ENCODE results near the gene METAP1D. TPM values are rescaled to one million over a fixed set of nuclear protein-coding genes. Genes with fewer than 3 reads are reported as not detected.

The METAP1D gene
- total RNA-seq, 1 experiment from 2014 or later = 32.4 TPM

- no peaks in the 10 kb centered on the region for H3K9me3 ChIP-seq (ENCODE audit: insufficient read depth, low read depth)
- intact Hi-C loops (cut with micrococcal nuclease; ENCODE audit: unreplicated experiment) = loop anchor here (10.0 kb wide), 1 partner anchor 505 kb away; no protein-coding TSS in a partner anchor
- H3K27me3 ChIP-seq (ENCODE audit: insufficient read depth, low read depth) = no peaks in the 10 kb centered on the region
- peaks cover 9% of the 10 kb centered on the region for H3K36me3 ChIP-seq (ENCODE audit: low read depth)
- no peaks in the 10 kb centered on the region for H3K9me2 ChIP-seq (ENCODE audit: insufficient read depth)
- TF ChIP-seq CTCF (conservative IDR thresholded peaks at IDR 0.05) = no peak
- TF ChIP-seq EZH2 (IDR thresholded peaks at IDR 0.05; ENCODE audit: low read depth) = no peak
- no peak overlapping the region for H2AFZ ChIP-seq
- DNase-seq = no peak
- no peak overlapping the region for H3K4me3 ChIP-seq
- ChIA-PET CTCF (interaction anchor here (0.7 kb wide), 1 partner anchor 723 kb away, joined by 3 read pairs; no protein-coding TSS in a partner anchor), POLR2A (ENCODE audit: unreplicated experiment) (no interaction called here)
- H3K79me2 ChIP-seq (ENCODE audit: low read depth) = peaks cover 32% of the 10 kb centered on the region; the same call in 1 of the 2 replicates
- BruUV-seq (replicated peaks) = no TSS peak
- peaks cover 7% of the 10 kb centered on the region; the same call in 1 of the 2 replicates for H4K20me1 ChIP-seq (ENCODE audit: insufficient read depth)
- H3K4me1 ChIP-seq (replicated peaks; ENCODE audit: insufficient read depth) = no peaks in the 10 kb centered on the region
- no peak overlapping the region for H3K4me2 ChIP-seq
- no peak overlapping the region for H3K27ac ChIP-seq
- peaks cover 14% of the 10 kb centered on the region for H3F3A ChIP-seq (ENCODE audit: insufficient read depth, low read depth)
Measured at GRCh38 chr2:171959998-171960397, 39.8 kb upstream of the METAP1D start.

DNA sequence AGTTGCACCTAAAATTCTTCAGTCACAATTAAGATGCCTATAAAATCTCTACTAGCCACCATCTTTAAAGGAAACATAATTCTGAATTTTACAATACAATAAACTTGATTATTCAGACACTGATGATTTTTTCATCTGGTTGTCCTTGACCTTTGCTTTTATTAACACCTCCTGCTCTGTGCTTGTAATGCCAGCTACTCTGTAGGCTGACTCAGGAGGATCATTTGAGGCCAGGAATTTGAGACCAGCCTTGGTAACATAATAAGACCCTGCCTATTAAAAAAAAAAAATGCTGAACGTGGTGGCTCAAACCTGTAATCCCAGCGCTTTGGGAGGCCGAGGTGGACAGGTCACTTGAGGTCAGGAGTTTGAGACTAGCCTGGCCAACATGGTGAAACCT, 39.2 kb upstream of the METAP1D start:
- CTCF ChIA-PET = interaction anchor here (0.7 kb wide), 1 partner anchor 722 kb away, joined by 3 read pairs; no protein-coding TSS in a partner anchor

DNA sequence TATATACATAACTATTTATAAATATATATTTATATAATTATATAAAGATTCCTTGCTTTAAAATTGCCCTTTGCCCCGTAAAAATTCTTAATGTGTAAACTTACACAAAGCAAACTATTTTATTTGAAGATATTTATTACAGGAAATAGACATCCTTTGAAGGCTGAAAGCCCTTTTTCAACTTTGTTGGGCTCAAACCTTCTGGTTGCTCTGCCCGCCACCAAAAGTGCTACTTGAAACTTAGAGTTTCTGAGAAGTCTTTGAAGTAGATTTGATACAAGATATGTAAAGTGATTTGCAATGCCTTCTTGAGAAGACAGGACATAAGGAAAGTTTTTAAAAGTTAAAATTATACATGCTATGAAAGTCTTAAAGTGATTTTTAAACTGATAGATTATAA, 36.6 kb upstream of the METAP1D start:
- no peaks in the 10 kb centered on the region for H3K9me2 ChIP-seq (ENCODE audit: insufficient read depth)
- no peaks in the 10 kb centered on the region for H3K9me3 ChIP-seq (ENCODE audit: insufficient read depth, low read depth)
- H3K27ac ChIP-seq = no peak overlapping the region
- no peak overlapping the region for H3K4me3 ChIP-seq
- CTCF ChIA-PET = no interaction called here
- peaks cover 28% of the 10 kb centered on the region; the same call in 1 of the 2 replicates for H3K79me2 ChIP-seq (ENCODE audit: low read depth)
- H3F3A ChIP-seq (ENCODE audit: insufficient read depth, low read depth) = peaks cover 10% of the 10 kb centered on the region; the same call in 1 of the 2 replicates
- BruUV-seq (replicated peaks) = no TSS peak
- no peaks in the 10 kb centered on the region for H3K4me1 ChIP-seq (replicated peaks; ENCODE audit: insufficient read depth)
- intact Hi-C loops (cut with micrococcal nuclease; ENCODE audit: unreplicated experiment) = loop anchor here (10.0 kb wide), 1 partner anchor 502 kb away; no protein-coding TSS in a partner anchor
- H3K36me3 ChIP-seq (ENCODE audit: low read depth) = peaks cover 36% of the 10 kb centered on the region
- no peak overlapping the region for H2AFZ ChIP-seq
- peaks cover 7% of the 10 kb centered on the region; the same call in 1 of the 2 replicates for H4K20me1 ChIP-seq (ENCODE audit: insufficient read depth)
- no peak overlapping the region for H3K4me2 ChIP-seq
- POLR2A ChIA-PET (ENCODE audit: unreplicated experiment) = no interaction called here
- H3K27me3 ChIP-seq (ENCODE audit: insufficient read depth, low read depth) = no peaks in the 10 kb centered on the region
- TF ChIP-seq CTCF (conservative IDR thresholded peaks at IDR 0.05) (no peak), EZH2 (IDR thresholded peaks at IDR 0.05; ENCODE audit: low read depth) (no peak)
- DNase-seq = no peak

More for the DNA sequence above, 39.2 kb upstream of the METAP1D start:
- peaks cover 32% of the 10 kb centered on the region; the same call in 1 of the 2 replicates for H3K79me2 ChIP-seq (ENCODE audit: low read depth)
- H3K27ac ChIP-seq = no peak overlapping the region
- TF ChIP-seq CTCF (conservative IDR thresholded peaks at IDR 0.05) (no peak), EZH2 (IDR thresholded peaks at IDR 0.05; ENCODE audit: low read depth) (no peak)
- no peak overlapping the region for H3K4me3 ChIP-seq
- H4K20me1 ChIP-seq (ENCODE audit: insufficient read depth) = peaks cover 7% of the 10 kb centered on the region; the same call in 1 of the 2 replicates
- H3K9me2 ChIP-seq (ENCODE audit: insufficient read depth) = no peaks in the 10 kb centered on the region
- peaks cover 14% of the 10 kb centered on the region for H3F3A ChIP-seq (ENCODE audit: insufficient read depth, low read depth)
- no peaks in the 10 kb centered on the region for H3K27me3 ChIP-seq (ENCODE audit: insufficient read depth, low read depth)
- no TSS peak for BruUV-seq (replicated peaks)
- H2AFZ ChIP-seq = no peak overlapping the region
- no peak overlapping the region for H3K4me2 ChIP-seq
- H3K4me1 ChIP-seq (replicated peaks; ENCODE audit: insufficient read depth) = no peaks in the 10 kb centered on the region
- no peak for DNase-seq
- peaks cover 12% of the 10 kb centered on the region for H3K36me3 ChIP-seq (ENCODE audit: low read depth)
- intact Hi-C loops (cut with micrococcal nuclease; ENCODE audit: unreplicated experiment) = loop anchor here (10.0 kb wide), 1 partner anchor 504 kb away; no protein-coding TSS in a partner anchor
- POLR2A ChIA-PET (ENCODE audit: unreplicated experiment) = no interaction called here
- no peaks in the 10 kb centered on the region for H3K9me3 ChIP-seq (ENCODE audit: insufficient read depth, low read depth)

Data from PC-9 (cell line).